NCI-H748 (cell line): ENCODE measurements around the gene TLE1.
"Not testable (repeated sequence)": the region's sequence is repeated elsewhere in the genome, so short reads cannot be mapped to it uniquely, and the experiment has no call there.

Experiments
- DNase-seq: peaks from one replicate; lab custom pipeline; 2025; ENCODE audit not compliant: unreplicated experiment; lab: John Stamatoyannopoulos, UW

TLE1 gene

GRCh38 chr9:81601639-81602623, 87.4 kb downstream of the TLE1 start:
- no peak for DNase-seq

- no peak for DNase-seq
Observed at GRCh38 chr9:81600631-81601030, 88.7 kb downstream of the TLE1 start.

- no peak for DNase-seq
Observed at GRCh38 chr9:81599837-81600236, 89.5 kb downstream of the TLE1 start.

- DNase-seq = no peak
Observed at GRCh38 chr9:81598811-81599210, 90.5 kb downstream of the TLE1 start.

- DNase-seq = no peak
Observed at GRCh38 chr9:81598123-81598497, 91.2 kb downstream of the TLE1 start.

GRCh38 chr9:81597419-81598122, 91.8 kb downstream of the TLE1 start:
- DNase-seq = no peak

GRCh38 chr9:81596679-81597418, 92.5 kb downstream of the TLE1 start:
- no peak for DNase-seq

- peak; percentile 33 for DNase-seq
Observed at GRCh38 chr9:81595887-81596543, 93.3 kb downstream of the TLE1 start.

- DNase-seq = not testable (repeated sequence)
Observed at GRCh38 chr9:81595293-81595692, 94.1 kb downstream of the TLE1 start.

- DNase-seq = no peak
Observed at GRCh38 chr9:81594415-81594814, 94.9 kb downstream of the TLE1 start.

GRCh38 chr9:81592887-81593266, 96.5 kb downstream of the TLE1 start:
- DNase-seq = no peak

- no peak for DNase-seq
Observed at GRCh38 chr9:81591791-81592190, 97.6 kb downstream of the TLE1 start.

GRCh38 chr9:81590688-81591087, 98.7 kb downstream of the TLE1 start:
- DNase-seq = peak; percentile 17

- DNase-seq = no peak
Observed at GRCh38 chr9:81589819-81590218, 99.5 kb downstream of the TLE1 start.

- no peak for DNase-seq
Observed at GRCh38 chr9:81589392-81589791, 100.0 kb downstream of the TLE1 start.

- peak; percentile 92 for DNase-seq
Observed at GRCh38 chr9:81588148-81588871, 101.0 kb downstream of the TLE1 start.

- no peak for DNase-seq
Observed at GRCh38 chr9:81586786-81587185, 102.6 kb downstream of the TLE1 start.

GRCh38 chr9:81585191-81585763, 104.1 kb downstream of the TLE1 start:
- no peak for DNase-seq

GRCh38 chr9:81584099-81584498, 105.2 kb downstream of the TLE1 start:
- no peak for DNase-seq

GRCh38 chr9:81581986-81582385, 107.4 kb downstream of the TLE1 start:
- DNase-seq = no peak
